ENCODE measurements around the gene TRABD2B. TPM values are rescaled to one million over a fixed set of nuclear protein-coding genes. Genes with fewer than 3 reads are reported as not detected.

The TRABD2B gene
- total and polyA plus RNA-seq, 2 donors = 2.4 to 6.1 TPM

GRCh38 chr1:47867438-47868347, 129.5 kb downstream of the TRABD2B start:
- H3K4me3 ChIP-seq (ENCODE audit: low read depth, low read length) = no peak overlapping the region
- H3K36me3 ChIP-seq (ENCODE audit: insufficient read depth) = no peaks in the 10 kb centered on the region
- no peak overlapping the region for H3K27ac ChIP-seq (ENCODE audit: low read depth)
- no peak for DNase-seq (ENCODE audit: extremely low spot score)
- WGBS = 66% methylated on average over 8 of the region's 8 CpGs
- no peaks in the 10 kb centered on the region for H3K4me1 ChIP-seq (ENCODE audit: insufficient read depth)

GRCh38 chr1:47866601-47867437, 130.4 kb downstream of the TRABD2B start:
- DNase-seq (ENCODE audit: extremely low spot score) = no peak
- no peaks in the 10 kb centered on the region for H3K36me3 ChIP-seq (ENCODE audit: insufficient read depth)
- H3K4me3 ChIP-seq (ENCODE audit: low read depth, low read length) = no peak overlapping the region
- 67% methylated on average over 8 of the region's 8 CpGs for WGBS
- H3K27ac ChIP-seq (ENCODE audit: low read depth) = no peak overlapping the region
- no peaks in the 10 kb centered on the region for H3K4me1 ChIP-seq (ENCODE audit: insufficient read depth)

GRCh38 chr1:47865881-47866535, 131.2 kb downstream of the TRABD2B start:
- H3K27ac ChIP-seq (ENCODE audit: low read depth) = no peak overlapping the region
- no peak for DNase-seq (ENCODE audit: extremely low spot score)
- H3K4me3 ChIP-seq (ENCODE audit: low read depth, low read length) = no peak overlapping the region
- H3K4me1 ChIP-seq (ENCODE audit: insufficient read depth) = no peaks in the 10 kb centered on the region
- H3K36me3 ChIP-seq (ENCODE audit: insufficient read depth) = no peaks in the 10 kb centered on the region
- 75% methylated on average over 6 of the region's 6 CpGs for WGBS

GRCh38 chr1:47859092-47859743, 138.0 kb downstream of the TRABD2B start:
- WGBS = 55% methylated on average over 3 of the region's 3 CpGs
- Histone ChIP-seq H3K27ac (ENCODE audit: low read depth) (no peak overlapping the region), H3K36me3 (ENCODE audit: insufficient read depth) (no peaks in the 10 kb centered on the region), H3K4me1 (ENCODE audit: insufficient read depth) (no peaks in the 10 kb centered on the region), H3K4me3 (ENCODE audit: low read depth, low read length) (no peak overlapping the region)
- no peak for DNase-seq (ENCODE audit: extremely low spot score)

GRCh38 chr1:47856996-47857395, 140.2 kb downstream of the TRABD2B start:
- 94% methylated on average over 4 of the region's 4 CpGs for WGBS
- H3K36me3 ChIP-seq (ENCODE audit: insufficient read depth) = no peaks in the 10 kb centered on the region
- no peaks in the 10 kb centered on the region for H3K4me1 ChIP-seq (ENCODE audit: insufficient read depth)
- DNase-seq (ENCODE audit: extremely low spot score) = no peak
- no peak overlapping the region for H3K27ac ChIP-seq (ENCODE audit: low read depth)
- H3K4me3 ChIP-seq (ENCODE audit: low read depth, low read length) = no peak overlapping the region

GRCh38 chr1:47855230-47855629, 142.0 kb downstream of the TRABD2B start:
- no peaks in the 10 kb centered on the region for H3K4me1 ChIP-seq (ENCODE audit: insufficient read depth)
- no peak overlapping the region for H3K27ac ChIP-seq (ENCODE audit: low read depth)
- no peak for DNase-seq (ENCODE audit: extremely low spot score)
- no peaks in the 10 kb centered on the region for H3K36me3 ChIP-seq (ENCODE audit: insufficient read depth)
- WGBS = 75% methylated on average over 4 of the region's 4 CpGs
- no peak overlapping the region for H3K4me3 ChIP-seq (ENCODE audit: low read depth, low read length)

- H3K4me3 ChIP-seq (ENCODE audit: low read depth, low read length) = no peak overlapping the region
- 95% methylated on average over 2 of the region's 2 CpGs for WGBS
- H3K27ac ChIP-seq (ENCODE audit: low read depth) = no peak overlapping the region
- no peaks in the 10 kb centered on the region for H3K4me1 ChIP-seq (ENCODE audit: insufficient read depth)
- DNase-seq (ENCODE audit: extremely low spot score) = no peak
- no peaks in the 10 kb centered on the region for H3K36me3 ChIP-seq (ENCODE audit: insufficient read depth)
These were observed 142.5 kb downstream of the TRABD2B start for GRCh38 chr1:47854552-47855144.

- 85% methylated on average over 2 of the region's 2 CpGs for WGBS
- no peak for DNase-seq (ENCODE audit: extremely low spot score)
- Histone ChIP-seq H3K4me3 (ENCODE audit: low read depth, low read length) (no peak overlapping the region), H3K4me1 (ENCODE audit: insufficient read depth) (no peaks in the 10 kb centered on the region), H3K36me3 (ENCODE audit: insufficient read depth) (no peaks in the 10 kb centered on the region), H3K27ac (ENCODE audit: low read depth) (no peak overlapping the region)
These were observed 143.3 kb downstream of the TRABD2B start for GRCh38 chr1:47853852-47854251.

- DNase-seq (ENCODE audit: extremely low spot score) = no peak
These were observed 144.1 kb downstream of the TRABD2B start for GRCh38 chr1:47853059-47853458.

GRCh38 chr1:47852006-47852718, 145.0 kb downstream of the TRABD2B start:
- H3K4me3 ChIP-seq (ENCODE audit: low read depth, low read length) = no peak overlapping the region
- no peak for DNase-seq (ENCODE audit: extremely low spot score)
- H3K36me3 ChIP-seq (ENCODE audit: insufficient read depth) = no peaks in the 10 kb centered on the region
- WGBS = 93% methylated on average over 17 of the region's 17 CpGs
- H3K27ac ChIP-seq (ENCODE audit: low read depth) = no peak overlapping the region
- H3K4me1 ChIP-seq (ENCODE audit: insufficient read depth) = no peaks in the 10 kb centered on the region

More at GRCh38 chr1:47853059-47853458, 144.1 kb downstream of the TRABD2B start:
- H3K4me3 ChIP-seq (ENCODE audit: low read depth, low read length) = no peak overlapping the region
- 93% methylated on average over 7 of the region's 7 CpGs for WGBS
- H3K27ac ChIP-seq (ENCODE audit: low read depth) = no peak overlapping the region
- no peaks in the 10 kb centered on the region for H3K4me1 ChIP-seq (ENCODE audit: insufficient read depth)
- H3K36me3 ChIP-seq (ENCODE audit: insufficient read depth) = no peaks in the 10 kb centered on the region

- 95% methylated on average over 4 of the region's 4 CpGs for WGBS
- Histone ChIP-seq H3K4me3 (ENCODE audit: low read depth, low read length) (no peak overlapping the region), H3K4me1 (ENCODE audit: insufficient read depth) (no peaks in the 10 kb centered on the region), H3K36me3 (ENCODE audit: insufficient read depth) (no peaks in the 10 kb centered on the region), H3K27ac (ENCODE audit: low read depth) (no peak overlapping the region)
- DNase-seq (ENCODE audit: extremely low spot score) = no peak
These were observed 146.7 kb downstream of the TRABD2B start for GRCh38 chr1:47850451-47850850.

GRCh38 chr1:47849591-47850261, 147.5 kb downstream of the TRABD2B start:
- no peaks in the 10 kb centered on the region for H3K36me3 ChIP-seq (ENCODE audit: insufficient read depth)
- H3K4me3 ChIP-seq (ENCODE audit: low read depth, low read length) = no peak overlapping the region
- 83% methylated on average over 5 of the region's 5 CpGs for WGBS
- no peaks in the 10 kb centered on the region for H3K4me1 ChIP-seq (ENCODE audit: insufficient read depth)
- DNase-seq (ENCODE audit: extremely low spot score) = no peak
- H3K27ac ChIP-seq (ENCODE audit: low read depth) = no peak overlapping the region

Data from urinary bladder (tissue), 4 donors.